Lower lobe of right lung (tissue), 2 donors: ENCODE measurements around the gene LAIR2. TPM values are rescaled to one million over a fixed set of nuclear protein-coding genes. Genes with fewer than 3 reads are reported as not detected.

Experiments
- ATAC-seq, 2 donors: fragments of 200-7000 bp; cut with Tn5 transposase; one replicate each; pipeline ENCODE4 v1.9.1; 2020 to 2022; ENCODE audit warnings: mild to moderate bottlenecking in 2 of 2, moderate library complexity in 2 of 2
- DNase-seq: peaks from one replicate; pipeline ENCODE4 v3.0.0-alpha.2; 2020
- H3K27ac ChIP-seq: fragments of 200-600 bp; one replicate; pipeline ENCODE4 v1.8.0; 2022
- H3K27me3 ChIP-seq: fragments of 200-600 bp; one replicate; pipeline ENCODE4 v1.8.0; 2022; ENCODE audit warnings: low read depth
- H3K36me3 ChIP-seq: fragments of 200-600 bp; one replicate; pipeline ENCODE4 v1.8.0; 2022; ENCODE audit warnings: mild to moderate bottlenecking
- H3K4me1 ChIP-seq: fragments of 200-600 bp; one replicate; pipeline ENCODE4 v1.8.0; 2022
- H3K4me3 ChIP-seq: fragments of 200-600 bp; one replicate; pipeline ENCODE4 v1.8.0; 2022; ENCODE audit warnings: mild to moderate bottlenecking
- H3K9me3 ChIP-seq: fragments of 200-600 bp; one replicate; pipeline ENCODE4 v1.8.0; 2022
- intact Hi-C: fragments of 100-400 bp; cut with DNase I; formaldehyde crosslinking; loops from one replicate; pipeline ENCODE4 v1.11.0; 2022
- total RNA-seq: library from RNA; stranded (reverse); fragmentation: NEBNext Ultra II Directional; extraction: Animal tissue kit (Norgen Biotek cat#: 25700); gene quantifications from one replicate; pipeline ENCODE4 v1.2.1, GENCODE V29; 2021
- TF ChIP-seq, protein P1 (sequence below): fragments of 200-600 bp; IDR thresholded peaks from one replicate; pipeline ENCODE4 v1.8.0; 2022; ENCODE audit warnings: antibody characterized with exemption, mild to moderate bottlenecking
- donor health status: DM: no; HTN: yes; CAD: no; lungs with severe emphysema.

The LAIR2 gene
- total RNA-seq, 1 donor from 2014 or later: 0.95 TPM

DNA sequence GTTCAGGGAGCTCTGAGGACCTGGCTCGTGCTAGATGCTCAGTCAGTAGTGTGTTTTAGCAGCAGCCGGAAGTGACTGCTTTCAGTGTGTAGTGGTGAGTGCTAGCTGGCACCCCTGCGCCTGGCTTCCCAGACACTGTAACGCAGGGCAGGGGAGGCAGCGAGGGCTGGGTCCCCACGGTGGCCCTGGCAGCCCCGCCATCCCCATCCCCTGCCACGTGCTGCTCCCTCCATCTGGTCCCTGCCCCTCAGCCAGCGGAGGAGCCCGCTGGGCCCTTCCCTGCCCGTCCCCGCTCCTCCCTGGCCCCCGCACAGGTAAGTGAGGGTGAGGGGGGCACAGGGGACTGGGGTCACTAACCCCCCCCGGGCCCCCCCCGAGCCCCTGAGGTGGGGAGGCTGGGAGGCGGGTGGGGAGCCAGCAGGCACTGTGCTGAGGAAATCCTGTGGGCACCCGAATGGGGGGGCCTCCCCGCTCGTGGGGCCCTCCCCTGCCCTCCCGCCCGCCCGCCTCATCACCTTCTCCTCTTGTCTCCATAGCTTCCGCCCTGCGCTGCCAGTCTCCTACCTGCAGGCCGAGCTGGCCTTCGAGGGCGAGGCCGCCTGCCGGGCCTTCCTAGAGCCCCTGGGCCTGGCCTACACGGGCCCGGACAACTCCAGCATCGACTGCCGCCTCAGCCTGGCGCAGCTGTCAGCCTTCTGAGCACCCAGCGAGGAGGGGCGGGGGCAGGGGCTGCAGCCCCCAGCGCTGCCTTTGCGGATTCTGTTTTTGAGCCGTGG, 42.2 kb upstream of the LAIR2 start:
- H3K4me3 ChIP-seq: no peak overlapping the region
- no peak for ATAC-seq
- no peak for DNase-seq
- H3K27me3 ChIP-seq: no peaks in the 10 kb centered on the region
- TF ChIP-seq, protein P1, sequence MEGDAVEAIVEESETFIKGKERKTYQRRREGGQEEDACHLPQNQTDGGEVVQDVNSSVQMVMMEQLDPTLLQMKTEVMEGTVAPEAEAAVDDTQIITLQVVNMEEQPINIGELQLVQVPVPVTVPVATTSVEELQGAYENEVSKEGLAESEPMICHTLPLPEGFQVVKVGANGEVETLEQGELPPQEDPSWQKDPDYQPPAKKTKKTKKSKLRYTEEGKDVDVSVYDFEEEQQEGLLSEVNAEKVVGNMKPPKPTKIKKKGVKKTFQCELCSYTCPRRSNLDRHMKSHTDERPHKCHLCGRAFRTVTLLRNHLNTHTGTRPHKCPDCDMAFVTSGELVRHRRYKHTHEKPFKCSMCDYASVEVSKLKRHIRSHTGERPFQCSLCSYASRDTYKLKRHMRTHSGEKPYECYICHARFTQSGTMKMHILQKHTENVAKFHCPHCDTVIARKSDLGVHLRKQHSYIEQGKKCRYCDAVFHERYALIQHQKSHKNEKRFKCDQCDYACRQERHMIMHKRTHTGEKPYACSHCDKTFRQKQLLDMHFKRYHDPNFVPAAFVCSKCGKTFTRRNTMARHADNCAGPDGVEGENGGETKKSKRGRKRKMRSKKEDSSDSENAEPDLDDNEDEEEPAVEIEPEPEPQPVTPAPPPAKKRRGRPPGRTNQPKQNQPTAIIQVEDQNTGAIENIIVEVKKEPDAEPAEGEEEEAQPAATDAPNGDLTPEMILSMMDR: no peak
- intact Hi-C loops: no loop called here
- H3K27ac ChIP-seq: no peak overlapping the region
- no peaks in the 10 kb centered on the region for H3K9me3 ChIP-seq
- peaks cover 52% of the 10 kb centered on the region for H3K4me1 ChIP-seq
- H3K36me3 ChIP-seq: peaks cover 69% of the 10 kb centered on the region

DNA sequence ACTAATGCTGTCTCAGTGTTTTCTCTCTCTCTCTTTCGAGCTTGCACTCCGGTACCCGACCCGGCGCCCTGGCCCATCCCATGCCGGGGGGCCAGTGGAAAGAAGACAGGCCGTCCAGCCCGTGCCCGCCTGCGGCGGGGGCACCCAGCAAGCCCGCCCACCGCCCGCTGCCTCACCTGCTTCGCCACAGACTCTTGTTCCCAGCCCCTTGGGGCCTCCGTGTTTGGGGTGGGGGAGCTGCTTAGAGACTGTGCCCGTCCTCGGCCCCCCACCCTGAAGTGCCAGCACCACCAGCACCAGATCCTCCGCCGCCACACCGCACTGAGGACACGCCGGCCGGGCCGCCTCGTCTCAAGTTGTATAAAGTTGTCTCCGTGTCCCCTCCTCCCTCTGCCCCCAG, 41.4 kb upstream of the LAIR2 start:
- no peak for DNase-seq
- H3K36me3 ChIP-seq: peaks cover 61% of the 10 kb centered on the region

DNA sequence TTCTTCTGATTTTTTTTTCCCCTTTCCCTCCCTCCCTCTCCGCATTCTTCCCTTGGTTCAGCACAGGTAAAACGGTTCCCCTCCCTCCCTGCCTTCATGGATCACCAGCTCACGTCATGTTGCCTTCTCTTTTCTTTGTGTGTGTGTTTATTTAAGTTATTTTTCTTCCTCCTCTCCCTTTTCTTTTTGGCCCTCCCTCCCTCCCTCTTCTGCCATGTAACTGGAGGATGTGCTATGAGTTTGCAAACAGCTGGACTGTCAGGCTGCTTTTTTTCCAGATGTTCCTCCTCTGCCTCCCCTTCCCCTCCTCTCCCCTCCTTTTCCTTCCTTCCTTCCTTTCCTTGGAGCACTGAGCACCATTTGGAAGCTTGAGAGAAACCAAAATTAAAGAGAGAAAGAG, 41.0 kb upstream of the LAIR2 start:
- DNase-seq (no peak), ATAC-seq (no peak)
- TF ChIP-seq, protein P1: no peak
- peaks cover 57% of the 10 kb centered on the region for H3K36me3 ChIP-seq
- peaks cover 52% of the 10 kb centered on the region for H3K4me1 ChIP-seq
- no peak overlapping the region for H3K4me3 ChIP-seq
- no peaks in the 10 kb centered on the region for H3K9me3 ChIP-seq
- intact Hi-C loops: no loop called here
- peak overlapping the region; percentile 18 for H3K27ac ChIP-seq
- no peaks in the 10 kb centered on the region for H3K27me3 ChIP-seq

More for the DNA sequence above, 41.4 kb upstream of the LAIR2 start:
- H3K4me3 ChIP-seq: no peak overlapping the region
- intact Hi-C loops: no loop called here
- H3K4me1 ChIP-seq: peaks cover 52% of the 10 kb centered on the region
- H3K9me3 ChIP-seq: no peaks in the 10 kb centered on the region
- H3K27ac ChIP-seq: peak overlapping the region; percentile 18
- no peaks in the 10 kb centered on the region for H3K27me3 ChIP-seq
- TF ChIP-seq, protein P1: no peak
- no peak for ATAC-seq

DNA sequence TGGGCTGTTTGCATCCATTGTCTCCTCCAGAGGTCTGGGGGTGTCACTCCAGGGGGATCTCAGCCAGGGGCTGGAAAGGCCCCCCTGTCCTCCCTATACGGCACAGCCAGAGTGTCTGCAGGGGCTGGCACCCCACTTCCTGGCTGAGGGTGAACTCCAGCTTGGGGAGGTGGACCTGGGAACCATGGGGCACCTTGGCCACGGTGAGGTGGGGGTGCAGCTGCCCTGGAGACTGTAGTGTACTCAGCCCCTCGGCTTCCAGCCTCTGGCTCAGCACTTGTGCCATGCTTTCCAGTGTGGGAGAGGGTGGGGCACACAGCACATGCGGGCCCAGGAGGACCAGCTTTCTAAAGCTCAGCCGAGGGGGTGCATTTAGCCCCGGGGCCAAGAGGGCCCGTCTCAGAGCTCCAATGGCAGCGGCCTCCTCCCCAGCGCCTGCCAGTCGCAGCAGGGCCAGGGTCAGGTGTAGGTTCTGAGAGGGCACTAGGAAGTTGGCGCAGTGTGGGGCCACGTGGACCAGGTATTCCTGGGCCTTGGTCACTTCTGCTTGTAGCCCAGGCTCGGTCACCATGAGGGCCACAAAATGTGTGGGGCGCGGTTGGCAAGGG, 40.5 kb upstream of the LAIR2 start:
- intact Hi-C loops: no loop called here
- ATAC-seq: no peak

DNA sequence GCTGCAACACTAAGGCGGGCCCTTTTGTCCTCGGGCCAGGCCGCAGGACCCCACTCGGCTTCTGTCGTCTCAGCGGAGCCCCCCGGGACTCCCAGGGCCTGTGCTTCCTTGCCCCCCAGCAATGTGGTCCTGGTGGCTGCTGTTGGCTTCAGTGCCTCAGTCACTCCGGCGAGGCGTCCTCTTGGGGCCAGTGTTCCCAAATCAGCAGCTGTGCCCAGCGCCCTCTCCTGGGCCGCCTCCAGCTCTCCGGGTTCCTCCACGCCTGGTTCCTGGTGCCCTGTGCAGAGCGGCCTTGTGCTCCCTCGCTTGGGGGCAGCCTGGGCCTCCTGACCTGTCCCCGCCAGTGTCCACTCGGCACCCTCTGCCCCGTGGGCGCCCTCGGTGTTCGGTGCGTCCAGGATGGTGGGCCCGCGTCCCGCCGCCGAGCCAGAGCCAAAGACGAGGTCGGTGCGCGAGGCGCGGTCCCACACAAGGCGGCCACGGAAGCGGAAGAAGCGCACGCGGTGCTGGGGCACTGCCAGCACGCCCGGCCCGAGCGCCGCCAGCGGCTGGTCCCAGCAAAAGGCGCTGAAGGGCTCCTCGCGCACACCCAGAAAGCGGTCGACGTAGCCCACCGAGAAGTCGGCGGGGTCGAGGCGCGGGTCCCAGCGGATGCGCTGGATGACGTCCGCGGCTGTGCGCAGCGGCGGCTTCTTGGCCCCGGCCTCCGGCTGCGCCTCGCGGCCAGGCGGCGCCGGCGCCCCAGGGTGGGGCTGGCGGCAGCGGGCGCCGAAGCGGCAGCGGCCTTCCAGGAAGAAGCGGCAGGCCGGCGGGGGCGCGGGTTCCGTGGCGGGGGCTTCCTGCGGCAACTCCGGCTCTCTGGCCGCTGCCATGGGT, 39.7 kb upstream of the LAIR2 start:
- peak overlapping the region; percentile 98 for H3K27ac ChIP-seq
- peak overlapping the region; percentile 75 for H3K4me3 ChIP-seq
- DNase-seq (peak; percentile 88), ATAC-seq (peak; percentile 34)
- H3K27me3 ChIP-seq: no peaks in the 10 kb centered on the region
- peaks cover 52% of the 10 kb centered on the region for H3K4me1 ChIP-seq
- H3K36me3 ChIP-seq: peaks cover 44% of the 10 kb centered on the region
- H3K9me3 ChIP-seq: no peaks in the 10 kb centered on the region
- TF ChIP-seq, protein P1: peak; percentile 36
- intact Hi-C loops: no loop called here

More for the DNA sequence above, 40.5 kb upstream of the LAIR2 start:
- peaks cover 52% of the 10 kb centered on the region for H3K36me3 ChIP-seq
- H3K9me3 ChIP-seq: no peaks in the 10 kb centered on the region
- H3K4me3 ChIP-seq: peak overlapping the region; percentile 75
- no peaks in the 10 kb centered on the region for H3K27me3 ChIP-seq
- peaks cover 52% of the 10 kb centered on the region for H3K4me1 ChIP-seq
- H3K27ac ChIP-seq: peak overlapping the region; percentile 98
- TF ChIP-seq, protein P1: no peak
- peak; percentile 51 for DNase-seq
